Activated CD8-positive, alpha-beta memory T cell treated with anti-CD3 and anti-CD28 coated beads for 4 hours (primary cell): ENCODE measurements around the gene CYBRD1.

Experiments
- DNase-seq, 2 donors: peaks; one replicate each; pipeline ENCODE4 v3.0.0-alpha.2; 2020; ENCODE audit warnings: low read depth in 2 of 2

The CYBRD1 gene

DNA sequence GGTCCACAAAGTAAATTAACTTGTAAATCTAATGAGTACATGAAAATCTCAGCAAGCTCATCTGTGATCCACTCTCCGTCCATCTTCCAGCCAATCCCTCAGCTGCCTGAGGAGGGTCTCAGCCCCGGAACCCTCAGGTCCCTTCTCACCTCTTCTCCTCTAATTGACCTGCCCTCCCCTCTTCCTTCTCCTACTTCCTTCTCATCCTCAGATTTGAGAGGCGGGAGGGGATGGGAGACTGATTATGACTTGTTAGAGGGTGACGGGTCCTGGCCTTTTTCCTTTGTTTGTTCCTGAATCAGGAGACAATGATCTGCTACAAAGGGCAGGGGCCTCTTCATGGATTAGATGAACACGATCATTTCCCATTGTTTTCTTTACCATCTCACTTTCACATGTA is 80.1 kb downstream of the CYBRD1 start:
- no peak for DNase-seq
